DND-41 (cell line): ENCODE data around the gene NAP1L5.

Source experiments
- ATAC-seq: fragments of 200-7000 bp; cut with Tn5 transposase; 3 replicates; pipeline ENCODE4 v1.9.1; 2021; ENCODE audit warnings: low read depth; ENCODE audit not compliant: insufficient read depth
- DNase-seq: peaks from one replicate; pipeline ENCODE4 v3.0.0-alpha.2; 2020
- H2AFZ ChIP-seq: 2 replicates; pipeline ENCODE4 v1.6.0; 2012; ENCODE audit warnings: low read depth, low read length
- H3K27ac ChIP-seq: 2 replicates; pipeline ENCODE4 v1.5.1; 2012; ENCODE audit warnings: low read length, inconsistent platforms
- H3K27me3 ChIP-seq: fragments of 200-600 bp; sonication (generic); 2 replicates; pipeline ENCODE4 v1.6.0; 2012; ENCODE audit warnings: low read length, mild to moderate bottlenecking, inconsistent platforms; ENCODE audit not compliant: insufficient read depth, poor library complexity
- H3K36me3 ChIP-seq: 2 replicates; pipeline ENCODE4 v1.5.1; 2012; ENCODE audit warnings: low read length, inconsistent platforms; ENCODE audit not compliant: insufficient read depth
- H3K4me1 ChIP-seq: 2 replicates; pipeline ENCODE4 v1.5.1; 2012; ENCODE audit warnings: mild to moderate bottlenecking, low read length; ENCODE audit not compliant: insufficient read depth
- H3K4me2 ChIP-seq: 2 replicates; pipeline ENCODE4 v1.6.0; 2012; ENCODE audit warnings: mild to moderate bottlenecking, moderate library complexity, low read length, inconsistent platforms; ENCODE audit not compliant: insufficient read depth
- H3K4me3 ChIP-seq, 2 experiments: fragments of 200-600 bp in 1 of 2; shearing (Covaris generic) in 1 of 2; 2 replicates each; pipeline ENCODE4 v1.5.1; 2012 to 2016; ENCODE audit warnings: inconsistent platforms in 2 of 2, low read length in 2 of 2, mild to moderate bottlenecking in 2 of 2, low read depth in 1 of 2, moderate library complexity in 1 of 2
- H3K79me2 ChIP-seq: 2 replicates; pipeline ENCODE4 v1.6.0; 2012; ENCODE audit warnings: low read length, inconsistent platforms; ENCODE audit not compliant: insufficient read depth
- H3K9ac ChIP-seq: 2 replicates; pipeline ENCODE4 v1.6.0; 2012; ENCODE audit warnings: low read depth, mild to moderate bottlenecking, inconsistent platforms, low read length, moderate library complexity
- H3K9me3 ChIP-seq: 2 replicates; pipeline ENCODE4 v1.5.1; 2012; ENCODE audit warnings: low read length, moderate library complexity, mild to moderate bottlenecking, inconsistent platforms; ENCODE audit not compliant: insufficient read depth, severe bottlenecking
- H4K20me1 ChIP-seq: 2 replicates; pipeline ENCODE4 v1.6.0; 2012; ENCODE audit warnings: low read length; ENCODE audit not compliant: insufficient read depth
- EZH2 ChIP-seq: IDR thresholded peaks from 3 replicates; pipeline ENCODE4 v1.6.1; 2012; ENCODE audit warnings: borderline replicate concordance, low read depth, mild to moderate bottlenecking, moderate library complexity, low read length, inconsistent platforms; ENCODE audit not compliant: severe bottlenecking
- TF ChIP-seq, protein P1 (sequence below): IDR thresholded peaks from 2 replicates; pipeline ENCODE4 v1.5.1; 2012; ENCODE audit warnings: borderline replicate concordance, low read length, moderate library complexity, mild to moderate bottlenecking; ENCODE audit not compliant: poor library complexity, severe bottlenecking; ENCODE audit errors: extremely low read depth

The NAP1L5 gene

DNA sequence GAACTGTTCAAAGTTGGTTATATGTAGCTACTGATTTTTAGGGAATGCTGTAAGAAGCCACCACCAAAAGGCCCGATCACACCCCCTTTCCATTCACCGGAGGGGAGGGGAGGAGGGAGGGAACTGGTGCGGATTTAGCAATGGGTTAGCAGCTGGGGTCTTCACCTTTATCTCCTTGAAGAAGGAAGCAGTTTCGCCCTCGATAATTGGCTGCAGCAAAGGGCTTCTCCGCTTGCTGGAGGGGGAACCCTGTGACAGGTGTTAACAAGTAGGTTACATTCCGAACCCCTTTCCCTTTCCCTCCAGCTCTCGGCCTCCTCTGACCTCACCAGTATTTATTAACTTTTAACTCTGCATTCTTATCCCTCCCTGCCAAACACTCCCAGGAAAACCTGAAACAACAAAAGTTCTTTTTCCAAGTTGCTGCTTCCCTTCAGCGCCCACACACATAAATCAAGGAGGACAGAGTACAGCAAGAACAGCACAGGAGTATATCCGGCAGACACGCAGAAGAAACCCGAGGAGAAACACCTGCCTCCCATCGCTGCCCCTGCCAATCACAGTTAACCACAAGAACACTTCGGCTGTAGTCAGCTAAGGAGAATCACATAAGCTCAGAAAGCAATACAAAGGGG lies 39.8 kb upstream of the NAP1L5 start:
- Histone ChIP-seq H3K4me2 (no peak overlapping the region), H4K20me1 (no peaks in the 10 kb centered on the region), H3K27ac (no peak overlapping the region), H2AFZ (no peak overlapping the region), H3K4me3 (no peak overlapping the region), H3K9me3 (no peaks in the 10 kb centered on the region), H3K27me3 (no peaks in the 10 kb centered on the region), H3K9ac (no peak overlapping the region), H3K79me2 (no peaks in the 10 kb centered on the region), H3K4me1 (no peaks in the 10 kb centered on the region), H3K36me3 (peaks cover 3% of the 10 kb centered on the region; the same call in 1 of the 2 replicates)
- DNase-seq (peak; percentile 12), ATAC-seq (peak; percentile 63)
- TF ChIP-seq EZH2 = no peak
- TF ChIP-seq, protein P1, sequence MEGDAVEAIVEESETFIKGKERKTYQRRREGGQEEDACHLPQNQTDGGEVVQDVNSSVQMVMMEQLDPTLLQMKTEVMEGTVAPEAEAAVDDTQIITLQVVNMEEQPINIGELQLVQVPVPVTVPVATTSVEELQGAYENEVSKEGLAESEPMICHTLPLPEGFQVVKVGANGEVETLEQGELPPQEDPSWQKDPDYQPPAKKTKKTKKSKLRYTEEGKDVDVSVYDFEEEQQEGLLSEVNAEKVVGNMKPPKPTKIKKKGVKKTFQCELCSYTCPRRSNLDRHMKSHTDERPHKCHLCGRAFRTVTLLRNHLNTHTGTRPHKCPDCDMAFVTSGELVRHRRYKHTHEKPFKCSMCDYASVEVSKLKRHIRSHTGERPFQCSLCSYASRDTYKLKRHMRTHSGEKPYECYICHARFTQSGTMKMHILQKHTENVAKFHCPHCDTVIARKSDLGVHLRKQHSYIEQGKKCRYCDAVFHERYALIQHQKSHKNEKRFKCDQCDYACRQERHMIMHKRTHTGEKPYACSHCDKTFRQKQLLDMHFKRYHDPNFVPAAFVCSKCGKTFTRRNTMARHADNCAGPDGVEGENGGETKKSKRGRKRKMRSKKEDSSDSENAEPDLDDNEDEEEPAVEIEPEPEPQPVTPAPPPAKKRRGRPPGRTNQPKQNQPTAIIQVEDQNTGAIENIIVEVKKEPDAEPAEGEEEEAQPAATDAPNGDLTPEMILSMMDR = no peak

DNA sequence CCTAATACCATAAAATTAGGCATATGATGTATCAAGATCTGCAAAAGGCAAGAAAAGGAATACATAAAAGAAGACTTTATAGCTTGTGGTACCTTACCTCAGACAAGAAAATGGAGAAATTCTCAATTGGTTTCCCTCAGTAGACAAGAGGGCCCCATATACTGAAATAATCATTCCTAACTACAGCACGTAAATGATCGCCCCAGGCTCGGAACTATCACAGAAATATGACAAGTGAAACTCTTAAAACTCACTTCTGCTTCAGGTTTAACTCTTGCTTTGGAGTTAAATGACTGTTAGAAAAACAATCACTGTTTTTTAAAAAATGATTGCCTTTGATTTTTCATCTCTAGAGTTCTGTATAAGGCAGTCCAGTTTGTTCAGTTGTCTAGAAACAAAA lies 38.6 kb upstream of the NAP1L5 start:
- Histone ChIP-seq H4K20me1 (no peaks in the 10 kb centered on the region), H3K36me3 (peaks cover 3% of the 10 kb centered on the region; the same call in 1 of the 2 replicates), H3K27me3 (no peaks in the 10 kb centered on the region), H2AFZ (no peak overlapping the region), H3K4me3 (no peak overlapping the region), H3K79me2 (no peaks in the 10 kb centered on the region), H3K9me3 (no peaks in the 10 kb centered on the region), H3K4me1 (no peaks in the 10 kb centered on the region), H3K4me2 (no peak overlapping the region), H3K27ac (no peak overlapping the region), H3K9ac (no peak overlapping the region)
- ATAC-seq (no peak), DNase-seq (no peak)
- no peak for TF ChIP-seq EZH2
- TF ChIP-seq, protein P1 = no peak

DNA sequence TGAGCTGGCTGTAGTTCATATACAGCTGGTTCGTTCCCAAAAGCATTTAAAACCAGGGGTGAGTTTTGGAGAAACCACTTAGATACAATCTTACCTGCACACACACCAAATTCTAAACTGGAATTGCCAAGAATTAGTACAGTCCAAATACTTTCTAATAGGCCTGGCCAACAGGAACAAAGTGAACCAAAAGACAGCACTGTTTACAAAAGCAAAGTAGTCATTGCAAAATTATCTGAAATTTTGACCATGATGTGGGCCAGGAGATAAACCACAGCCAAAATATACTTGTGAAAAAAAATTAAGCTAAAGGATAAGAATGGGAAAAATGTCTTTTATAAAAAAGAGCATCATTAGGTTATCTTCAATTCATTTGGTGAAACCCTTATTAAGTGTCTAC lies 37.9 kb upstream of the NAP1L5 start:
- no peak for DNase-seq
- Histone ChIP-seq H3K27ac (no peak overlapping the region), H2AFZ (no peak overlapping the region), H3K4me1 (no peaks in the 10 kb centered on the region), H3K79me2 (no peaks in the 10 kb centered on the region), H3K4me2 (no peak overlapping the region), H3K36me3 (peaks cover 3% of the 10 kb centered on the region; the same call in 1 of the 2 replicates), H4K20me1 (no peaks in the 10 kb centered on the region), H3K9me3 (no peaks in the 10 kb centered on the region), H3K4me3 (no peak overlapping the region), H3K9ac (no peak overlapping the region), H3K27me3 (no peaks in the 10 kb centered on the region)
- TF ChIP-seq EZH2 = no peak
- TF ChIP-seq, protein P1 = no peak
- ATAC-seq = no peak
